IMR-90 (cell line): Measurements from ENCODE around the gene SEMA4D. TPM values are rescaled to one million over a fixed set of nuclear protein-coding genes. Genes with fewer than 3 reads are reported as not detected.

Source experiments
- ATAC-seq: fragments of 200-7000 bp; cut with Tn5 transposase; 2 replicates; pipeline ENCODE4 v1.9.1; 2020; ENCODE audit warnings: low read depth, mild to moderate bottlenecking, moderate library complexity
- BruUV-seq: library from RNA; stranded (reverse); fragments of 400-500 nt; replicated peaks from 2 replicates; lab custom pipeline; 2021; lab: Mats Ljungman, UMichigan
- CTCF ChIA-PET: fragments of 300-600 bp; formaldehyde crosslinking; extraction: SDS; loops from one replicate; lab custom pipeline; 2021; ENCODE audit warnings: antibody characterized with exemption; lab: Yijun Ruan, JAX
- POLR2A ChIA-PET: fragments of 300-600 bp; sonication (Branson Sonifier 250); formaldehyde crosslinking; loops from one replicate; lab custom pipeline; 2022; ENCODE audit warnings: antibody characterized with exemption; ENCODE audit not compliant: unreplicated experiment; lab: Charles Lee
- DNase-seq: peaks from one replicate; pipeline ENCODE4 v3.0.0; 2013
- H2AFZ ChIP-seq: replicated peaks from 2 replicates; pipeline ENCODE3; 2013; ENCODE audit warnings: low read length, mild to moderate bottlenecking; ENCODE audit not compliant: poor library complexity
- H2AK5ac ChIP-seq: 2 replicates; pipeline ENCODE4 v1.6.1; 2013; ENCODE audit warnings: low read depth, low read length, inconsistent platforms
- H2AK9ac ChIP-seq: replicated peaks from 2 replicates; pipeline ENCODE3; 2013; ENCODE audit warnings: mild to moderate bottlenecking, low read depth, low read length, moderate library complexity; ENCODE audit not compliant: poor library complexity
- H2BK120ac ChIP-seq: 2 replicates; pipeline ENCODE4 v1.6.1; 2013; ENCODE audit warnings: low read depth, low read length, inconsistent platforms
- H2BK15ac ChIP-seq: 3 replicates; pipeline ENCODE4 v1.6.1; 2013; ENCODE audit warnings: low read depth, low read length, inconsistent platforms
- H2BK20ac ChIP-seq: 2 replicates; pipeline ENCODE4 v1.6.1; 2013; ENCODE audit warnings: low read depth, mild to moderate bottlenecking, inconsistent platforms, low read length, moderate library complexity
- H2BK5ac ChIP-seq: 2 replicates; pipeline ENCODE4 v1.6.1; 2013; ENCODE audit warnings: mild to moderate bottlenecking, low read depth, low read length, inconsistent platforms; ENCODE audit not compliant: poor library complexity, severe bottlenecking
- H3K14ac ChIP-seq: replicated peaks from 2 replicates; pipeline ENCODE4 v1.6.1; 2013; ENCODE audit warnings: low read depth, low read length, inconsistent platforms
- H3K18ac ChIP-seq: 2 replicates; pipeline ENCODE4 v1.6.1; 2013; ENCODE audit warnings: low read depth, low read length, control low read depth
- H3K23ac ChIP-seq: 2 replicates; pipeline ENCODE4 v1.6.1; 2013; ENCODE audit warnings: low read depth, low read length, inconsistent platforms
- H3K27ac ChIP-seq: 2 replicates; pipeline ENCODE4 v1.5.1; 2013; ENCODE audit warnings: mild to moderate bottlenecking, control low read depth, low read length; ENCODE audit not compliant: insufficient read depth
- H3K27me3 ChIP-seq: 2 replicates; pipeline ENCODE4 v1.6.1; 2013; ENCODE audit warnings: low read length; ENCODE audit not compliant: control insufficient read depth, insufficient read depth
- H3K36me3 ChIP-seq: 2 replicates; pipeline ENCODE4 v1.6.1; 2013; ENCODE audit warnings: low read length, mixed read lengths; ENCODE audit not compliant: control insufficient read depth, insufficient read depth
- H3K4ac ChIP-seq: 2 replicates; pipeline ENCODE4 v1.6.1; 2013; ENCODE audit warnings: low read depth, low read length, inconsistent platforms
- H3K4me1 ChIP-seq: 2 replicates; pipeline ENCODE4 v1.6.1; 2013; ENCODE audit warnings: low read length, mixed read lengths; ENCODE audit not compliant: control insufficient read depth, insufficient read depth
- H3K4me2 ChIP-seq: 2 replicates; pipeline ENCODE4 v1.6.1; 2013; ENCODE audit warnings: low read depth, mild to moderate bottlenecking, control low read depth, low read length, moderate library complexity
- H3K4me3 ChIP-seq: 2 replicates; pipeline ENCODE4 v1.5.1; 2013; ENCODE audit warnings: low read depth, mild to moderate bottlenecking, control low read depth, low read length, moderate library complexity; ENCODE audit not compliant: insufficient read depth
- H3K56ac ChIP-seq: 2 replicates; pipeline ENCODE4 v1.6.1; 2013; ENCODE audit warnings: low read length, inconsistent platforms; ENCODE audit not compliant: insufficient read depth; ENCODE audit errors: extremely low read depth
- H3K79me1 ChIP-seq, 2 experiments: 2 replicates each; pipeline ENCODE4 v1.6.1; 2013; ENCODE audit warnings: low read length in 2 of 2, inconsistent platforms in 1 of 2, low read depth in 1 of 2
- H3K9ac ChIP-seq: 2 replicates; pipeline ENCODE4 v1.6.1; 2013; ENCODE audit warnings: low read depth, low read length, control low read depth
- H3K9me1 ChIP-seq: 2 replicates; pipeline ENCODE4 v1.6.1; 2013; ENCODE audit warnings: low read length, inconsistent platforms; ENCODE audit not compliant: insufficient read depth
- H3K9me3 ChIP-seq: 2 replicates; pipeline ENCODE4 v1.6.1; 2013; ENCODE audit warnings: low read length; ENCODE audit not compliant: control insufficient read depth, insufficient read depth
- H4K20me1 ChIP-seq: 2 replicates; pipeline ENCODE4 v1.6.1; 2013; ENCODE audit warnings: low read length, inconsistent platforms; ENCODE audit not compliant: insufficient read depth
- H4K5ac ChIP-seq: 2 replicates; pipeline ENCODE4 v1.6.1; 2013; ENCODE audit warnings: mild to moderate bottlenecking, low read depth, low read length, control low read depth
- H4K8ac ChIP-seq, 2 experiments: 2 replicates each; pipeline ENCODE4 v1.6.1; 2013; ENCODE audit warnings: low read depth in 2 of 2, low read length in 2 of 2, control low read depth in 1 of 2, inconsistent platforms in 1 of 2
- H4K91ac ChIP-seq: 2 replicates; pipeline ENCODE4 v1.6.1; 2013; ENCODE audit warnings: low read depth, low read length, inconsistent platforms; ENCODE audit not compliant: insufficient read depth
- FOS ChIP-seq: fragments of 150-350 bp; IDR thresholded peaks from 2 replicates; pipeline ENCODE4 v1.6.1; 2016; ENCODE audit warnings: low read depth, low read length
- MAFK ChIP-seq: IDR thresholded peaks from 2 replicates; pipeline ENCODE4 v1.6.1; 2012; ENCODE audit warnings: low read depth, low read length, improper control_type of control experiment
- WGBS, 2 experiments: methylation state at CpG; one replicate each; pipeline versions ENCODE4 v1.1.5 to v1.1.7; 2013; ENCODE audit warnings: missing lambda C conversion rate in 2 of 2; ENCODE audit not compliant: insufficient read length in 1 of 2; ENCODE audit errors: extremely low coverage in 2 of 2; 5-methylcytosine and 5-hydroxymethylcytosine counted together
- dilution Hi-C: fragments of 300-500 bp; cut with HindIII; formaldehyde crosslinking; loops from one replicate; pipeline ENCODE4 v1.14.3; 2018; ENCODE audit warnings: low sequenced_read_pairs; ENCODE audit not compliant: unreplicated experiment
- in situ Hi-C: fragments of 300-500 bp; cut with MboI; formaldehyde crosslinking; loops from 3 replicates; pipeline ENCODE4 v1.14.3; 2019; ENCODE audit warnings: low sequenced_read_pairs, inconsistent platforms, mixed read lengths
- intact Hi-C: fragments of 100-400 bp; cut with micrococcal nuclease; formaldehyde crosslinking; loops from 2 replicates; pipeline ENCODE4 v1.10.0; 2022
- polyA plus RNA-seq, 3 experiments: library from polyadenylated mRNA; depleted of rRNA; stranded (reverse); fragments of >200 nt; gene quantifications; 2 replicates each; pipeline ENCODE4 v1.2.3, GENCODE V29; 2012; ENCODE audit warnings: low replicate concordance in 1 of 3
- total RNA-seq: library from RNA; depleted of rRNA; stranded (reverse); fragments of >200 nt; gene quantifications from 2 replicates; pipeline ENCODE4 v1.2.3, GENCODE V29; 2012
- TF ChIP-seq, protein P1 (sequence below): fragments of 150-350 bp; IDR thresholded peaks from 2 replicates; pipeline ENCODE4 v1.6.1; 2016; ENCODE audit warnings: low read depth, mild to moderate bottlenecking, low read length, moderate library complexity, borderline replicate concordance

Gene SEMA4D
- total and polyA plus RNA-seq, 2 of the 4 experiments (the other 2 are of a cell fraction) = 0.90 to 1.5 TPM

DNA sequence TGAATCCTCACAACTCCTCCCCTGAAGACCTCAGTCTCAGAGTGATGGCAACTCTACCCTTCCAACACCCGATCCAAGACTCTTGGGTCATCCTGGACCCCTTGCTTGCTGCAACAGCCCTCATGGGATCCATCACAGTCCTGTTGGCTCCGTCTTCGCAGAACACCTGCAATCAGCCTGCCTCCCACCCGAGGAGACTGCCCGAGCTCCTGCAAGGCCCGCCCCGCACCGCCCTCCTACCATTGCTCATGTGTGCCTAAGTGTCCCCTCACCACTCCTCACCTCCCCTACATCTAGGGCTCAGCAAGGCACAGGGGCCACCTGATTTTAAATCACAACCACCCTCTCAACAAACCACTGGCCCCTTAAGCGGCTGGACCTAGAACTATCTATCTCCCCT, 5.3 kb downstream of the SEMA4D start:
- H2AK5ac ChIP-seq = no peak overlapping the region
- ChIA-PET CTCF (no interaction called here), POLR2A (no interaction called here)
- intact Hi-C loops (no loop called here), dilution Hi-C loops (no loop called here), in situ Hi-C loops (no loop called here)
- no peak overlapping the region for H2BK5ac ChIP-seq
- H3K18ac ChIP-seq = no peak overlapping the region
- no peak overlapping the region for H2BK15ac ChIP-seq
- H3K9me1 ChIP-seq = no peaks in the 10 kb centered on the region
- no peak overlapping the region for H2BK120ac ChIP-seq
- WGBS, 2 experiments = 80% methylated on average over 1 of the region's 9 CpGs; no CpG with 5 or more reads in 1 of the 2 experiments
- no peak for ATAC-seq
- no peak overlapping the region for H3K27ac ChIP-seq
- H4K5ac ChIP-seq = no peak overlapping the region
- no peak overlapping the region for H3K4me3 ChIP-seq
- peaks cover 2% of the 10 kb centered on the region; the same call in 1 of the 2 replicates for H3K27me3 ChIP-seq
- H3K4ac ChIP-seq = no peak overlapping the region
- no peak overlapping the region for H3K14ac ChIP-seq
- H3K4me2 ChIP-seq = no peak overlapping the region
- no peak overlapping the region for H4K91ac ChIP-seq
- H4K8ac ChIP-seq = no peak overlapping the region
- H4K20me1 ChIP-seq = no peaks in the 10 kb centered on the region; the same call in 1 of the 2 replicates
- H3K4me1 ChIP-seq = no peaks in the 10 kb centered on the region
- H2AFZ ChIP-seq = no peak overlapping the region
- H2BK20ac ChIP-seq = no peak overlapping the region
- H2AK9ac ChIP-seq = no peak overlapping the region
- H3K36me3 ChIP-seq = no peaks in the 10 kb centered on the region
- no peaks in the 10 kb centered on the region; a peak in 2 of 4 replicates for H3K79me1 ChIP-seq
- TF ChIP-seq MAFK = no peak
- TF ChIP-seq FOS = no peak
- TF ChIP-seq, protein P1, sequence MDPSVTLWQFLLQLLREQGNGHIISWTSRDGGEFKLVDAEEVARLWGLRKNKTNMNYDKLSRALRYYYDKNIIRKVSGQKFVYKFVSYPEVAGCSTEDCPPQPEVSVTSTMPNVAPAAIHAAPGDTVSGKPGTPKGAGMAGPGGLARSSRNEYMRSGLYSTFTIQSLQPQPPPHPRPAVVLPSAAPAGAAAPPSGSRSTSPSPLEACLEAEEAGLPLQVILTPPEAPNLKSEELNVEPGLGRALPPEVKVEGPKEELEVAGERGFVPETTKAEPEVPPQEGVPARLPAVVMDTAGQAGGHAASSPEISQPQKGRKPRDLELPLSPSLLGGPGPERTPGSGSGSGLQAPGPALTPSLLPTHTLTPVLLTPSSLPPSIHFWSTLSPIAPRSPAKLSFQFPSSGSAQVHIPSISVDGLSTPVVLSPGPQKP = no peak
- no peak for DNase-seq
- no TSS peak for BruUV-seq
- no peak overlapping the region for H3K9ac ChIP-seq
- H3K9me3 ChIP-seq = no peaks in the 10 kb centered on the region
- no peak overlapping the region for H3K56ac ChIP-seq
- H3K23ac ChIP-seq = no peak overlapping the region
